Neural crest cell (in vitro differentiated cells): ENCODE measurements around the gene MAP2K2. TPM values are rescaled to one million over a fixed set of nuclear protein-coding genes. Genes with fewer than 3 reads are reported as not detected.

Experiments used
- DNase-seq: peaks from one replicate; pipeline ENCODE4 v3.0.0; 2021; ENCODE audit warnings: low read depth, mixed read lengths, low spot score
- H3K27ac Mint-ChIP-seq: one replicate; pipeline ENCODE4 v1.8.0; 2021; ENCODE audit warnings: mild to moderate bottlenecking, mixed read lengths; ENCODE audit not compliant: unreplicated experiment
- H3K27me3 Mint-ChIP-seq: 2 replicates; pipeline ENCODE4 v1.8.0; 2021; ENCODE audit warnings: low read depth, mild to moderate bottlenecking, mixed read lengths
- H3K36me3 Mint-ChIP-seq: 2 replicates; pipeline ENCODE4 v1.8.0; 2021; ENCODE audit warnings: low read depth, mild to moderate bottlenecking, mixed read lengths
- H3K4me1 Mint-ChIP-seq: 2 replicates; pipeline ENCODE4 v1.8.0; 2021; ENCODE audit warnings: mixed read lengths
- H3K4me3 Mint-ChIP-seq: one replicate; pipeline ENCODE4 v1.8.0; 2021; ENCODE audit warnings: mild to moderate bottlenecking, mixed read lengths
- H3K9me3 Mint-ChIP-seq: 2 replicates; pipeline ENCODE4 v1.8.0; 2021; ENCODE audit warnings: mixed read lengths
- total RNA-seq: library from RNA; stranded (reverse); gene quantifications from 2 replicates; pipeline ENCODE4 v1.2.1, GENCODE V29; 2021
- TF ChIP-seq, protein P1 (sequence below): fragments of 200-600 bp; sonication (generic); conservative IDR thresholded peaks from 2 replicates; pipeline ENCODE4 v1.5.0; 2021; ENCODE audit warnings: antibody characterized with exemption, mild to moderate bottlenecking

Gene MAP2K2
- total RNA-seq, 1 donor from 2014 or later: 178 TPM

GRCh38 chr19:4122480-4122879 is 1.4 kb downstream of the MAP2K2 start:
- peak overlapping the region; percentile 92 for H3K27ac Mint-ChIP-seq
- peaks cover 17% of the 10 kb centered on the region for H3K4me1 Mint-ChIP-seq
- no peaks in the 10 kb centered on the region for H3K36me3 Mint-ChIP-seq
- no peak for DNase-seq
- no peaks in the 10 kb centered on the region for H3K9me3 Mint-ChIP-seq
- peak overlapping the region; percentile 96 for H3K4me3 Mint-ChIP-seq
- TF ChIP-seq, protein P1, sequence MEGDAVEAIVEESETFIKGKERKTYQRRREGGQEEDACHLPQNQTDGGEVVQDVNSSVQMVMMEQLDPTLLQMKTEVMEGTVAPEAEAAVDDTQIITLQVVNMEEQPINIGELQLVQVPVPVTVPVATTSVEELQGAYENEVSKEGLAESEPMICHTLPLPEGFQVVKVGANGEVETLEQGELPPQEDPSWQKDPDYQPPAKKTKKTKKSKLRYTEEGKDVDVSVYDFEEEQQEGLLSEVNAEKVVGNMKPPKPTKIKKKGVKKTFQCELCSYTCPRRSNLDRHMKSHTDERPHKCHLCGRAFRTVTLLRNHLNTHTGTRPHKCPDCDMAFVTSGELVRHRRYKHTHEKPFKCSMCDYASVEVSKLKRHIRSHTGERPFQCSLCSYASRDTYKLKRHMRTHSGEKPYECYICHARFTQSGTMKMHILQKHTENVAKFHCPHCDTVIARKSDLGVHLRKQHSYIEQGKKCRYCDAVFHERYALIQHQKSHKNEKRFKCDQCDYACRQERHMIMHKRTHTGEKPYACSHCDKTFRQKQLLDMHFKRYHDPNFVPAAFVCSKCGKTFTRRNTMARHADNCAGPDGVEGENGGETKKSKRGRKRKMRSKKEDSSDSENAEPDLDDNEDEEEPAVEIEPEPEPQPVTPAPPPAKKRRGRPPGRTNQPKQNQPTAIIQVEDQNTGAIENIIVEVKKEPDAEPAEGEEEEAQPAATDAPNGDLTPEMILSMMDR: no peak
- no peaks in the 10 kb centered on the region for H3K27me3 Mint-ChIP-seq

- Mint-ChIP-seq H3K27me3 (no peaks in the 10 kb centered on the region), H3K27ac (no peak overlapping the region), H3K36me3 (no peaks in the 10 kb centered on the region), H3K9me3 (no peaks in the 10 kb centered on the region), H3K4me3 (peak overlapping the region; percentile 56), H3K4me1 (peaks cover 17% of the 10 kb centered on the region)
- DNase-seq: no peak
- TF ChIP-seq, protein P1: no peak
These were observed 2.1 kb downstream of the MAP2K2 start for GRCh38 chr19:4121815-4122214.

GRCh38 chr19:4121273-4121612 is 2.7 kb downstream of the MAP2K2 start:
- no peaks in the 10 kb centered on the region for H3K9me3 Mint-ChIP-seq
- TF ChIP-seq, protein P1: no peak
- H3K4me3 Mint-ChIP-seq: no peak overlapping the region
- DNase-seq: no peak
- H3K4me1 Mint-ChIP-seq: peaks cover 17% of the 10 kb centered on the region
- H3K27ac Mint-ChIP-seq: no peak overlapping the region
- no peaks in the 10 kb centered on the region for H3K27me3 Mint-ChIP-seq
- H3K36me3 Mint-ChIP-seq: no peaks in the 10 kb centered on the region

DNA sequence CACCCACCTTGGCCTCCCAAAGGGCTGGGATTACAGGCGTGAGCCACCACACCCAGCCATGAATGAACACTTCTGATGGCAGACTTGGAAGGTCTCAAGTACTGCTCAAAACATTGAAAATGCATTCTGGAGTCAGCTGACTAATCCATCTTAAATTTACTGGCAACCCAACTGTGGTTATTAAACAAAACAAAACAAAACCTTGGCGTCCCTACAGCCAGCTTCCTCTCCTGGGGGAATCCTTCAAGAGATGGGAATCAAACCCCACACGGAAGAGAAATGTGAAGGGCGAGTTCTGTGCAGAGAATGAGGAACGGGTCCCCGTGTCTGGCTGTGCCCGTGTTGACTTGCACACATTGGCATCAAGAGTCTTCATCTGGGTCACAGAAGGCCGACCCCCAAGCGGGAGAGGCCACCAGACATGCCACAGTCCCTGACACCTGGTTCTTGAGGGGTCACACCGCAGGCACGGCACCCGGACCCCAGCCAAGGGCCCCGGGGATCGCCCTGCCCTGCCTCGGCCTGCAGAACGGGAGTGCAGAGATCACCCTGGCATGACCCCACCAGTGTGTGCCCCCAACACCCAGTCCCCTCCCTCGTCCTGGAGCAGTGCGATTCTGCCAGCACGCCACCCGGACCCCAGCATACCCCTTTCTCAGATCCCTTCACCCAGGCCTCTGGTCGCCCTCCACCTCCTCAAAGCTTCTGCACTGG is 3.2 kb downstream of the MAP2K2 start:
- DNase-seq: no peak
- Mint-ChIP-seq H3K27ac (no peak overlapping the region), H3K4me3 (peak overlapping the region; percentile 51), H3K4me1 (peaks cover 17% of the 10 kb centered on the region), H3K27me3 (no peaks in the 10 kb centered on the region), H3K36me3 (no peaks in the 10 kb centered on the region), H3K9me3 (no peaks in the 10 kb centered on the region)
- TF ChIP-seq, protein P1: no peak

- Mint-ChIP-seq H3K9me3 (no peaks in the 10 kb centered on the region), H3K4me3 (peak overlapping the region; percentile 52), H3K27me3 (no peaks in the 10 kb centered on the region), H3K36me3 (no peaks in the 10 kb centered on the region), H3K4me1 (peaks cover 16% of the 10 kb centered on the region), H3K27ac (no peak overlapping the region)
- DNase-seq: no peak
- TF ChIP-seq, protein P1: no peak
These were observed 4.2 kb downstream of the MAP2K2 start for GRCh38 chr19:4119763-4120162.
